Fibroblast of skin of scalp (primary cell): ENCODE measurements around the gene DOK4.
A peak's percentile ranks its signal among the peaks of the same experiment; 100 is the strongest.
"Not testable (repeated sequence)": the region's sequence is repeated elsewhere in the genome, so short reads cannot be mapped to it uniquely, and the experiment has no call there.

Experiments
- DNase-seq: peaks from one replicate; pipeline ENCODE4 v3.0.0-alpha.2; 2013

The DOK4 gene

DNA sequence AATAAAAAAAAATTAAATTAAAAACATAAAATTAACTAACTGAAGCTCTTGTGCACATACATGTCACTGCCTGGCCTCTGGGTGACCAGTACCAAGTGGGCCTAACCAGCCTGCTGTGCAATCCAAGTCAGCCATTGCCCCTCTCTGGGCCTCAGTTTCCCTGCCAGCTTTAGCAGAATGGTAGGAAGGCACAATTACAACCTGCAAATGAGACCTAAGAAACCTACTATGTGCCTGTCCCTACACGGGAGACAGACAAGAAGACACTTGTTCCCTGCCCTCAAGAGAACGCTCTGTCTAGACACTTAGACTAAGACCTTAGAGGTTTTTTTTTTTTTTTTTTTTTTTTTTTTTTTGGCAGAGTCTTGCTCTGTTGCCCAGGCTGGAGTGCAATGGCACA is 40.8 kb downstream of the DOK4 start:
- DNase-seq: no peak

- no peak for DNase-seq
Observed at GRCh38 chr16:57444711-57445110, 41.6 kb downstream of the DOK4 start.

GRCh38 chr16:57440551-57440950 is 45.7 kb downstream of the DOK4 start:
- not testable (repeated sequence) for DNase-seq

DNA sequence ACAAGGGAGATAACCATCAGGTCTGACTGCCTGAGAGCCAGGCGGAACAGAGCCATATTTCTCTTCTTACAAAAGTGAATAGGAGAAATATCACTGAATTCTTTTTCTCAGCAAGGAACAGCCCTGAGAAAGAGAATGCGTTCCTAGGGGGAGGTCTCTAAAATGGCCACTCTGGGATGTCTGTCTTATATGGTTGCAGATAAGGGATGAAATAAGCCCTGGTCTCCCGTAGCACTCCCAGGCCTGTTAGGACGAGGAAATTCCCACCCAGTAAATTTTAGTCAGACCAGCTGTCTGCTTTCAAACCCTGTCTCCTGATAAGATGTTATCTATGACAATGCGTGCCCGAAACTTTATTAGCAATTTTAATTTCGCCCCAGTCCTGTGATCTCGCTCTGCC is 46.3 kb downstream of the DOK4 start:
- DNase-seq: not testable (repeated sequence)

- no peak for DNase-seq
Observed at GRCh38 chr16:57435838-57436237, 50.5 kb downstream of the DOK4 start.

DNA sequence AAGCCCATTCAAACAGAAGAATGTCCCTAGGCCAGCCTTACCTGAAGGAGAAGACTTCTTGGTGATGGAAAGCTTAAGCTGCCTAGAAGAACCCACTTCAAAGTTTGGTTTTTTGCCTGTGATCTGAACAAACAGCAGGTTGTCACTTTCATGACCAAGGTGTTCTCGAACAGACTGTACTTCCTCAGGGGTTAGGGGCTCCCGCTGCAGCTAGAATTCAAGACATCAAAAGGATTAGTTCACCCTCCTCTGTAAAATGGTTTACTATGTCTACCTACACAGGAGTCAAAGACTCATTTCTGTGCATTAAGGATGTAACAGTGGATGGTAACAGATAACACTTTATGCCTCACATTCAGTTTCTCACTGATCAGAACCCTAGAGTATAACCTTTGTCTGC is 52.3 kb downstream of the DOK4 start:
- DNase-seq: no peak

DNA sequence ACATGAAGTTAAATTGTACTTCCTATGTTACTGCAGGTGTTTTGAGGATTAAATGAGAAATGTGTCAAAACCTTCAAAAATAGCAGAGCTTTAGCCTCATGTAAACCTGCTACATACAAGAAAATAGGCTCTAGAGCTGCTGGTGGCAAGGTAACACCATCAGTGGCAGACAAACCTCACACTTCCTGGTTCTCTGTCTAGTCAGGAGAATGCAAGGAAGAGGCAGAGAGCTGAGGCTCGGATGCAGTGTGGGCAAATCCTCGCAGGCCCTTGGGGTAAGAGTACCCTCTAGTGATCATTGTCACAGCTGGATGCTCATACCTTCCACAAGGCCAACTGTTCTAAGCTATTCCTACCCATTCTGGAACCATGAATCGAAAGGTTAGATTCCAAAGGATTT is 53.3 kb downstream of the DOK4 start:
- no peak for DNase-seq

GRCh38 chr16:57432505-57432904 is 53.8 kb downstream of the DOK4 start:
- no peak for DNase-seq

DNA sequence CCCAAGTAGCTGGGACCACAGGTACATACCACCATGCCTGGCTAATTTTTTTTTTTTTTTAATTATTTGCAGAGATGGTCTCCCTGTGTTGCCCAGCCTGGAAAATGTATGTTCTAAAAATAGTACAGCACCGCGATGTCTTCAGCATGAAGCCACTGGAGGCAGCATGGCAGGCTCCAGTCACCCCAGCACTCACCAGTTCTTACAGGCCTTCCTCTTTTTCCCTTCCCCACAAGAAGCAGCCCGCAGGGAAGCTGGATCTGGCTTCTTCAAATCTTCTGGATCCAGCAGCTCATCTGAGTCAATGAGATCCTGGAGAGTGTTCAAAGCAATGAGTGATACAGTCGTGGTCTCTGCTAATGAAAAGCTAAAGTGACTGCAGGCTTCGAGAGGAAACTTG is 55.3 kb downstream of the DOK4 start:
- no peak for DNase-seq

GRCh38 chr16:57427824-57428223 is 58.5 kb downstream of the DOK4 start:
- DNase-seq: no peak

DNA sequence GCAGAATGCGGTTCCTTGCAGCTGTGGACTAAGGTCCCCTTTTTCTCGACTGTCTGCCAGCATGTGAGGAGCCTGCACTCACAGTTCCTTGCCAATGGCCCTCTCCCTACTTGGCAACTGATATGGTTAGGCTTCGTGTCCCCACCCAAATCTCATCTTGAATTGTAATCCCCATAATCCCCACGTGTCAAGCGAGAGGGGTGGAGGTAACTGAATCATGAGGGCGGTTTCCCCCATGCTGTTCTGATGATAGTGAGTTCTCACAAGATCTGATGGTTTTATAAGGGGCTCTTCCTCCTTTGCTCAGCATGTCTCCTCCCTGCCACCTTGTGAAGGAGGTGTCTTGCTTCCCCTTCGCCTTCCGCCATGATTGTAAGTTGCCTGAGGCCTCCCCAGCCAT is 59.0 kb downstream of the DOK4 start:
- DNase-seq: no peak

DNA sequence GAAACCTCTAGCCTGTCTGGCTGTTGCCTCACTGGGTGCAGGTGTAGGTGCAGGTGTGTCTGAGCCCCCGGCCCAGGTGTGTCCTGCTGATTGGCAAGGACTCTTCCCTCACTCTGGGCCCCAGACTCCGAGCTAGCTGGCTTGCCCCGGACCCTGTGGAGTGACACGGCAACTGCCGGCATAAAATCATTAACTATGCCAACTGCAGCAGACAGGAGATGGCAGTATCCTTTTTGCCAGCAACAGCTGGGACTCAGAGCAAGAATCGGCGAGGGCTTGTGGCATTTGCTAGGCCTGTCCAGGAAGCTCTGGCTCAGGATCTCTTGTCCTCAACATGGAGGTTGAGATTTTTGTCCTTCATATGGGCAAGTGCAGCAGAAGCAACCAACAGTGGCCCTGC is 59.9 kb downstream of the DOK4 start:
- DNase-seq: no peak

GRCh38 chr16:57424583-57424982 is 61.7 kb downstream of the DOK4 start:
- no peak for DNase-seq

GRCh38 chr16:57423152-57423551 is 63.1 kb downstream of the DOK4 start:
- no peak for DNase-seq

- DNase-seq: peak; percentile 80
Observed at GRCh38 chr16:57422026-57422944, 64.0 kb downstream of the DOK4 start.
